ENCODE measurements around the gene TMED6. TPM values are rescaled to one million over a fixed set of nuclear protein-coding genes. Genes with fewer than 3 reads are reported as not detected.

Gene TMED6
- total RNA-seq, 2 donors from 2014 or later = 1.5 TPM; not detected in 1

- H3K36me3 ChIP-seq = peaks cover 2% of the 10 kb centered on the region
- no peak overlapping the region for H3K27ac ChIP-seq
- no peak for DNase-seq (ENCODE audit: low spot score)
- no peak overlapping the region for H3K4me3 ChIP-seq
- no peaks in the 10 kb centered on the region for H3K4me1 ChIP-seq (ENCODE audit: control insufficient read depth in 1 of 2, low read depth in 2 of 2)
- no peaks in the 10 kb centered on the region for H3K9me3 ChIP-seq
- H3K27me3 ChIP-seq (replicated peaks; ENCODE audit: insufficient read depth) = no peaks in the 10 kb centered on the region
- ATAC-seq (ENCODE audit: insufficient number of reproducible peaks, low FRiP score, low read depth) = no peak
- TF ChIP-seq CTCF (IDR thresholded peaks at IDR 0.05) = no peak
Observed at GRCh38 chr16:69293401-69293800, 58.2 kb downstream of the TMED6 start.

Other genes starting within 250 kb of the TMED6 start
- 1 to 10 TPM; 1.8 to 2.7 TPM for gene HAS3, start 246.1 kb downstream of the TMED6 start, total RNA-seq
- 10 to 100 TPM; 63.7 to 99.5 TPM for gene CHTF8, start 219.2 kb downstream of the TMED6 start, total RNA-seq
- 10 to 100 TPM; 44.5 to 59.7 TPM for gene UTP4, start 219.1 kb downstream of the TMED6 start, total RNA-seq
- 10 to 100 TPM; 39.4 to 65.5 TPM for gene SNTB2, start 164.6 kb downstream of the TMED6 start, total RNA-seq
- gene VPS4A, start 40.4 kb downstream of the TMED6 start, total RNA-seq = 10 to 100 TPM; 26.3 to 38.5 TPM
- 10 to 100 TPM; 24.3 to 25.6 TPM for gene PDF, start 21.2 kb downstream of the TMED6 start, total RNA-seq
- 10 to 100 TPM; 39.4 to 51.0 TPM for gene COG8, start 12.2 kb downstream of the TMED6 start, total RNA-seq
- 10 to 100 TPM; 11.0 to 33.4 TPM for gene NIP7, start 12.0 kb downstream of the TMED6 start, total RNA-seq
- gene TERF2, start 34.2 kb upstream of the TMED6 start, total RNA-seq = 10 to 100 TPM; 33.4 to 47.4 TPM
- gene CYB5B, start 72.8 kb upstream of the TMED6 start, total RNA-seq = 10 to 100 TPM; 12.0 to 54.5 TPM
- 10 to 100 TPM; 77.3 to 98.6 TPM for gene NFAT5, start 214.2 kb upstream of the TMED6 start, total RNA-seq